Measurements from ENCODE around the gene LRRC74A. TPM values are rescaled to one million over a fixed set of nuclear protein-coding genes. Genes with fewer than 3 reads are reported as not detected.

Gene LRRC74A
- total and polyA plus RNA-seq, 4 experiments from 2014 or later = not detected

DNA sequence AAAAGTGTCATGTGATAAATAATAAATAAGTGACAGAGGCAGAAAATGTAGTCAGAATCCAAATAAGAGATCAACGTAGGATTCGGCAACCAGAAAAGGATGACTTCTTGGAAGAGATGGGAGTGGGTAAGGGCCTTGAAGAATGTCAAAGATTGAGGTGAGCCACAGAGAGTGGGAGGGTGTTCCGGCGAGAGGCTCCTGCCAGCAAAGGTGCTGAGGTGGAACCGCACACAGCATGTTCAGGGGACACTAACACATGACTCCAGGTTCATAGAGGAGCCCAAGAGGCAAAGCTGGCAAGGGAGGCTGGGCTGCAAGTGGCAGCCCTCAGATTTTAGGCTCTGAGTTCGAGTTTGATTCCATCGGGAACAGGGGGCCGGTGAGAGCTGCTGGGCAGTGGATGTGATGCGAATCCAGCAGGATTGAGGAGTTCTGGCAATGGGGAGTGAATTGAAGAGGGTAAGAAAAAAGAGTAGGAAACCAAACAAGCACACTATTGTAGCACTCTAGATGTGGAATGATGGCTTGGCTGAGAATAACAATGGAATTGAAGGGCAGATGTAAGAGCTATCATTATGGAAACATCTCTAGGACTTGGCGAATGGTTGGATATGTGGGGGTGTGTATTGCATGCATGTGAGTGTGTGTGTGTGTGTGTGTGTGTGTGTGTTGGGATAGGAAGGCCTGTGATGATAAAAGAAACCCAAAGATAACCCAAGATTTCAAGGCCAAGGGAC lies 36.5 kb downstream of the LRRC74A start:
- Histone ChIP-seq H3K4me3 (ENCODE audit: low read length in 2 of 2) (no peak overlapping the region), H3K4me1 (ENCODE audit: insufficient read depth, low read length) (peaks cover 5% of the 10 kb centered on the region), H3K9me3 (ENCODE audit: control insufficient read depth in 1 of 2, low read length in 2 of 2) (no peaks in the 10 kb centered on the region), H3K27ac (ENCODE audit: low read depth, low read length) (no peak overlapping the region), H3K27me3 (ENCODE audit: insufficient read depth, low read length) (no peaks in the 10 kb centered on the region), H3K36me3 (ENCODE audit: insufficient read depth, low read length) (no peaks in the 10 kb centered on the region)
- POLR2A ChIA-PET (ENCODE audit: partially characterized antibody) = interaction anchor here (0.7 kb wide), 1 partner anchor 46 kb away, joined by 4 read pairs; no protein-coding TSS in a partner anchor
- no peaks in the 10 kb centered on the region for H3K36me3 Mint-ChIP-seq
- peak overlapping the region in 2 of 8 donors; percentile 2 to 10 for H3K4me3 Mint-ChIP-seq
- peak overlapping the region in 5 of 7 donors; percentile 18 to 87 (median 57) for H3K27ac Mint-ChIP-seq
- no peak for DNase-seq
- H3K9me3 Mint-ChIP-seq = no peaks in the 10 kb centered on the region
- H3K27me3 Mint-ChIP-seq = peaks cover 0 to 9% of the 10 kb centered on the region in 2 donors
- peaks cover 15 to 25% (median 21%) of the 10 kb centered on the region in 4 donors for H3K4me1 Mint-ChIP-seq
- intact Hi-C loops (cut with micrococcal nuclease) = no loop called here
- CTCF ChIA-PET (ENCODE audit: partially characterized antibody) = interaction anchor here (1.4 to 3.6 kb wide), 3 partner anchors 10 to 208 kb away, joined by 5 to 19 read pairs (median 7); no protein-coding TSS in a partner anchor

DNA sequence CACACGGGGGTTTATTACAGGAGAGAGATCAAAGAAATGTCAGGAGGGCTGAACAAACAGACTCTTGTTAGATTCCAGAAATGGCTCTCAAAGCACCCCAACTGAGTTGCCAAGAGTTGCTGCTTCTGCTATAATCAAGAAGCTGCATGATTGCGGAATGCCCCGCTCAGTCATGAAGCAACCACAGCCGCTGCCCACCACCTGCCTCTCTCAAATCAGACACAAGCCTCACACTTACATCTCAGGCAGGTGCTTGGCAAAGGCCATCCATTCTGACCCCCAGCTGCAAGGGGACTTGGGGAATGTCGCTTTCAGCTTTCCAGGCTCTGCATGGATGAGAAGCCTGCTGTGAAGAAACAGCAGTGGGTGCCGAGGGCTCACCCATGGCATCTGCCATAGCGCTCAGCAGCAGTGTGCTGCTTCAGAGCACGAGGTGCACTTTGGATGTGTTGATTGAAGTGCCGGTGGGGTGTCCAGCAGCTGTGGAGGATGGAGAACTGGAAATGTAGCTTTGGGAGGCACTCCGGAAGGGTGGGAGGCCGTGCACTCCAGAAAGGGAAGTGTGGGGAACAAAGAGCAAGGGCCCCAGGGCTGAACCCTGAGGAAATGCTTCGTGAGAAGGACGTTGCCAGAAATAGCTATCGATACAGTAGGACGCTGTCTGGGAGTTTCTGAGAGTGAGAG lies 37.7 kb downstream of the LRRC74A start:
- Histone ChIP-seq H3K36me3 (ENCODE audit: insufficient read depth, low read length) (no peaks in the 10 kb centered on the region), H3K27ac (ENCODE audit: low read depth, low read length) (no peak overlapping the region), H3K4me1 (ENCODE audit: insufficient read depth, low read length) (peaks cover 13% of the 10 kb centered on the region), H3K9me3 (ENCODE audit: control insufficient read depth in 1 of 2, low read length in 2 of 2) (no peaks in the 10 kb centered on the region), H3K4me3 (ENCODE audit: low read length in 2 of 2) (no peak overlapping the region), H3K27me3 (ENCODE audit: insufficient read depth, low read length) (no peaks in the 10 kb centered on the region)
- peak overlapping the region in 2 of 7 donors; percentile 70 to 89 for H3K27ac Mint-ChIP-seq
- intact Hi-C loops (cut with micrococcal nuclease) = no loop called here
- H3K9me3 Mint-ChIP-seq = no peaks in the 10 kb centered on the region
- DNase-seq = no peak
- no peaks in the 10 kb centered on the region for H3K36me3 Mint-ChIP-seq
- ChIA-PET POLR2A (ENCODE audit: partially characterized antibody) (no interaction called here), CTCF (ENCODE audit: partially characterized antibody) (interaction anchor here (1.3 to 3.6 kb wide), 4 partner anchors 9 to 207 kb away, joined by 3 to 19 read pairs (median 6); no protein-coding TSS in a partner anchor)
- peaks cover 17 to 33% (median 24%) of the 10 kb centered on the region in 4 donors for H3K4me1 Mint-ChIP-seq
- H3K27me3 Mint-ChIP-seq = peaks cover 2 to 9% of the 10 kb centered on the region in 2 donors
- H3K4me3 Mint-ChIP-seq = peak overlapping the region in 4 of 8 donors; percentile 28 to 47 (median 44)

DNA sequence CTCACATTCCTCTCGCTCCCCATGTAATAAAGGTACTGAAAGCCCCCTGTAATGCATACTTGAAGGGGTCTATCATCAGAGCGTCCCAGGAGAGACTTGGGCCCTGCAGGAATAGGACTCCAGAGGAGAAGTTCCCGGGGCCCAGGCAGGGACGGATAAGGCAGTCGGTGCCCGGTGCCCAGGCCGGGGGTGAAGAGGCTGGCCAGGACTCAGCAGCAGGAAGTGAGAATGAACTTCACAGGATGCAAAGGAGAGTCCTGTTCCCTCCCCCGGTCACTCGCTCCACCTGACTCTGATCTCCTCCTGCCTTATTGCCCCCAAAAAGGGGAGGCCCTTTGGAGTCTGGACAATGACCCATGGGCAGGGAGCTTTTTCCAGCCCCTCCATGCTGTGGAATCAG lies 40.2 kb downstream of the LRRC74A start:
- Histone ChIP-seq H3K36me3 (ENCODE audit: insufficient read depth, low read length) (no peaks in the 10 kb centered on the region), H3K27ac (ENCODE audit: low read depth, low read length) (no peak overlapping the region), H3K4me3 (ENCODE audit: low read length in 2 of 2) (no peak overlapping the region), H3K27me3 (ENCODE audit: insufficient read depth, low read length) (no peaks in the 10 kb centered on the region), H3K9me3 (ENCODE audit: control insufficient read depth in 1 of 2, low read length in 2 of 2) (no peaks in the 10 kb centered on the region), H3K4me1 (ENCODE audit: insufficient read depth, low read length) (peaks cover 13% of the 10 kb centered on the region)
- Mint-ChIP-seq H3K4me3 (no peak overlapping the region), H3K4me1 (peaks cover 17 to 33% (median 24%) of the 10 kb centered on the region in 4 donors), H3K27ac (no peak overlapping the region), H3K9me3 (no peaks in the 10 kb centered on the region), H3K36me3 (no peaks in the 10 kb centered on the region), H3K27me3 (peaks cover 2 to 9% of the 10 kb centered on the region in 2 donors)
- DNase-seq = no peak
- intact Hi-C loops (cut with micrococcal nuclease) = no loop called here
- ChIA-PET POLR2A (ENCODE audit: partially characterized antibody) (no interaction called here), CTCF (ENCODE audit: partially characterized antibody) (interaction anchor here (2.1 kb wide), 1 partner anchor 10 kb away, joined by 6 read pairs; no protein-coding TSS in a partner anchor)

DNA sequence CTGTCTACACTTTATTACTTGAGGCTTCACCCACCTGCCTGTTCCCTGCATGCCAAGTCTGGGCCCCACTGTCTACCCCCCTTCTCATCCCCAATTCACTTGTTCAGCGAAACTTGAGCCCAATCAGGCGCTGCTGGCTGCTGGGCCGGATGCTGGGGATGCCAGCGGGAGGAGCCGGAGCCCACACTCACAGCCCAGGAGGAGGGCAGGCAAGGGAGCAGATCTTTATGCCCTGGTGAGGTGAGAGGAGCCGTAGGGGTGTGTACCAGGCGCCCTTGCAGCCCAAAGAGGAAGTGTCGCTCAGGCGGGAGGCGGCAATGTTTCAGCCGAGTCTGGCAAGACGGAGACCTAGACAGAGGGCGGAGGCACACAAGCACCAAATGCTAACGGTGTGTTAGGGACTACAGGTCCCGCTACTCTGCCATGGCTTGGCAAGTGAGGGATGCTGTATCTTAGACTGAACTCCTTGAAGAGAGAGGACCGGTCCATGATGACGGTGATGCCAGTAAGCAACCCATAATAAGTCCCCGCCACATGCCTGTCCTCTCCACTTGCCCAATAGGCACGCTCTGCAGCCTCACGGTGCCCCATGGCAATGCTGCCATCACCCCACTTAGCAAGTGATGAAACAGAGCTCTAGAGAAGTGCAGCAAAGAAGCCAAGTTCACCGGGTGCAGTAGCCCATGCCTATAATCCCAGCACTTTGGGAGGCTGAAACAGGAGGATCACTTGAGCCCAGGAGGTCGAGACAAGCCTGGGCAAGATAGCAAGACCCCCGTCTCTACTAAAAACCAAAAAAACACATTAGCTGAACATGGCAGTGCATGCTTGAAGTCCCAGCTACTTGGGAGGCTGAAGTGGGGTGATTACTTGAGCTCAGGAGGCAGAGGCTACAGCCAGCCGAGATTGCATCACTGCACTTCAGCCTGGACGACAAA lies 41.6 kb downstream of the LRRC74A start:
- H3K4me3 Mint-ChIP-seq = peak overlapping the region; percentile 2 to 77 (median 62)
- no peaks in the 10 kb centered on the region for H3K9me3 Mint-ChIP-seq
- Histone ChIP-seq H3K27me3 (ENCODE audit: insufficient read depth, low read length) (no peaks in the 10 kb centered on the region), H3K4me3 (ENCODE audit: low read length in 2 of 2) (peak overlapping the region in 1 of 2 donors; percentile 32), H3K27ac (ENCODE audit: low read depth, low read length) (no peak overlapping the region), H3K4me1 (ENCODE audit: insufficient read depth, low read length) (peaks cover 13% of the 10 kb centered on the region), H3K9me3 (ENCODE audit: control insufficient read depth in 1 of 2, low read length in 2 of 2) (no peaks in the 10 kb centered on the region), H3K36me3 (ENCODE audit: insufficient read depth, low read length) (no peaks in the 10 kb centered on the region)
- peak overlapping the region in 6 of 7 donors; percentile 4 to 81 (median 66) for H3K27ac Mint-ChIP-seq
- peak; percentile 26 to 51 (median 44) for DNase-seq
- ChIA-PET POLR2A (ENCODE audit: partially characterized antibody) (interaction anchor here (0.6 kb wide), 1 partner anchor 166 kb away, joined by 3 read pairs; no protein-coding TSS in a partner anchor), CTCF (ENCODE audit: partially characterized antibody) (interaction anchor here (2.1 to 2.7 kb wide), 2 partner anchors 9 to 203 kb away, joined by 6 to 14 read pairs; no protein-coding TSS in a partner anchor)
- peaks cover 13 to 28% (median 20%) of the 10 kb centered on the region in 4 donors for H3K4me1 Mint-ChIP-seq
- intact Hi-C loops (cut with micrococcal nuclease) = no loop called here
- H3K36me3 Mint-ChIP-seq = no peaks in the 10 kb centered on the region
- H3K27me3 Mint-ChIP-seq = peaks cover 2 to 10% of the 10 kb centered on the region in 2 donors

DNA sequence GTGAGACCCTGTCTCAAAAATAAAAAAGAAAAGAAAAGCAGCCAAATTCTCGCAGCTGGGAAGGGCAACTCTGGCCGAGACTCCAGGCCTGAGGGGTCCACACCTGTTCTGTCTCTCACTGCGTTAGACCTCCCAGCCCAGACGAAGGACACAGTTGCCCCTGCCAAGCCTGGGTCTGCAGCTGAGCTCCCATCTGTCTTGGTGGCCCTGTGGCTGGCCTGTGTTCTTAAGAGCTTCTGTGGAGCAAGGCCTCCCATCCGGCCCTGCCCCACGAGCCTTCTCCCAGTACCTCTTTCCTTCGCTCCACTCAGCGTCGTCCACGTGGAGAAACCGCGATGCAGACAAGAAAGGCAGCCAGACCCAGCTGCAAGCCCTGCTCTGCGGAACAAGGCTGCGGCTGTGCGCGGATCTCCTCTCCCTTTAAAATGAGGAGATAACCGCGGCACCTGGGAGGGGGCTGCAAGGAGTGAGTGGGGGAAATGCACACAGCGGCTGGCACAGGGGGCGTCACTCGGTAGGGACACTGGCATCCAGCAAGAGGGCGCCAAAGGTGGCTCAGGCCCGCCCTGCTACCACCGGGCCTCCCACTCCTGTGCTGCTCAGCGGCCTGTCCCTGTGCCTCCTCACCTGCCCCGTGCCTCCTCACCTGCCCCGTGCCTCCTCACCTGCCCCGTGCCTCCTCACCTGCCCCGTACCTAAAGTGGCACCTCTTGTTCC lies 42.4 kb downstream of the LRRC74A start:
- H3K4me3 ChIP-seq (ENCODE audit: low read length in 2 of 2) = no peak overlapping the region
- H3K36me3 ChIP-seq (ENCODE audit: insufficient read depth, low read length) = no peaks in the 10 kb centered on the region
- POLR2A ChIA-PET (ENCODE audit: partially characterized antibody) = no interaction called here
- no peaks in the 10 kb centered on the region for H3K27me3 ChIP-seq (ENCODE audit: insufficient read depth, low read length)
- H3K36me3 Mint-ChIP-seq = no peaks in the 10 kb centered on the region
- no peak overlapping the region for H3K27ac Mint-ChIP-seq
- H3K27ac ChIP-seq (ENCODE audit: low read depth, low read length) = no peak overlapping the region
- H3K4me1 ChIP-seq (ENCODE audit: insufficient read depth, low read length) = peaks cover 13% of the 10 kb centered on the region
- H3K4me3 Mint-ChIP-seq = no peak overlapping the region
- CTCF ChIA-PET (ENCODE audit: partially characterized antibody) = interaction anchor here (2.1 to 8.8 kb wide), 3 partner anchors 8 to 222 kb away, joined by 6 to 186 read pairs (median 14); no protein-coding TSS in a partner anchor
- H3K4me1 Mint-ChIP-seq = peaks cover 11 to 24% (median 16%) of the 10 kb centered on the region in 4 donors
- H3K9me3 Mint-ChIP-seq = no peaks in the 10 kb centered on the region
- H3K9me3 ChIP-seq (ENCODE audit: control insufficient read depth in 1 of 2, low read length in 2 of 2) = no peaks in the 10 kb centered on the region
- peaks cover 2 to 13% of the 10 kb centered on the region in 2 donors for H3K27me3 Mint-ChIP-seq
- DNase-seq = no peak
- intact Hi-C loops (cut with micrococcal nuclease) = no loop called here

DNA sequence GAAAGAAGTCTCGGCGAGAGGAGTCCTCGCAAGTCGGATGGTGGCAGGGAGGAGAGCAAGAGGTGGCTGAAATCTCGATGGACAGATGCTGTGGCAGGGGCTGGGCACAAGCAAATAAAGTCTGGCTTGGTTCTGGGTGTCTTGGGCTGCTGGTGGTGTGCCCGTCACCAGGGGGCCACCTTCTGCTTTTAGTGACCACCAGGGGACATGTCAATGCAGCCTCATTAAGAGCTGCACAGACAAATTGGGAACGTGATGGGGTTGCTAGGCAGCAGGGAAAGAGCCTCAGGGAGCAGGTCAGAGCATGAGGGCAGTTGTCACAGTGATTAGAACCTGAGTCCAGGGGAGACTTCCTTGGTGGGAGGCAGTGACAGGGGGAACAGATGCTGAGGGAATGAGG lies 44.0 kb downstream of the LRRC74A start:
- POLR2A ChIA-PET (ENCODE audit: partially characterized antibody) = no interaction called here
- Mint-ChIP-seq H3K4me1 (peaks cover 7 to 13% (median 9%) of the 10 kb centered on the region in 4 donors), H3K27me3 (peaks cover 2 to 13% of the 10 kb centered on the region in 2 donors), H3K4me3 (peak overlapping the region in 1 of 8 donors; percentile 20), H3K9me3 (peaks cover 0 to 2% (median 0%) of the 10 kb centered on the region in 8 donors), H3K36me3 (no peaks in the 10 kb centered on the region), H3K27ac (peak overlapping the region in 1 of 7 donors; percentile 66)
- CTCF ChIA-PET (ENCODE audit: partially characterized antibody) = interaction anchor here (8.8 to 13.2 kb wide), 3 partner anchors 18 to 220 kb away, joined by 72 to 628 read pairs (median 186); no protein-coding TSS in a partner anchor
- Histone ChIP-seq H3K27me3 (ENCODE audit: insufficient read depth, low read length) (no peaks in the 10 kb centered on the region), H3K36me3 (ENCODE audit: insufficient read depth, low read length) (no peaks in the 10 kb centered on the region), H3K4me1 (ENCODE audit: insufficient read depth, low read length) (peaks cover 13% of the 10 kb centered on the region), H3K27ac (ENCODE audit: low read depth, low read length) (no peak overlapping the region), H3K4me3 (ENCODE audit: low read length in 2 of 2) (no peak overlapping the region), H3K9me3 (ENCODE audit: control insufficient read depth in 1 of 2, low read length in 2 of 2) (no peaks in the 10 kb centered on the region)
- intact Hi-C loops (cut with micrococcal nuclease) = no loop called here
- no peak for DNase-seq
